Measurements from ENCODE around the gene HOXC6.

GRCh38 chr12:54021432-54022013 lies 6.7 kb upstream of the HOXC6 start:
- no peak for TF ChIP-seq CTCF (IDR thresholded peaks at IDR 0.05)
- TF ChIP-seq PRDM15 (CRISPR knock-in tag; IDR thresholded peaks at IDR 0.05): no peak
- no peak for TF ChIP-seq NFYB (CRISPR knock-in tag; conservative IDR thresholded peaks at IDR 0.05; ENCODE audit: low read depth)
- TF ChIP-seq, protein P1, sequence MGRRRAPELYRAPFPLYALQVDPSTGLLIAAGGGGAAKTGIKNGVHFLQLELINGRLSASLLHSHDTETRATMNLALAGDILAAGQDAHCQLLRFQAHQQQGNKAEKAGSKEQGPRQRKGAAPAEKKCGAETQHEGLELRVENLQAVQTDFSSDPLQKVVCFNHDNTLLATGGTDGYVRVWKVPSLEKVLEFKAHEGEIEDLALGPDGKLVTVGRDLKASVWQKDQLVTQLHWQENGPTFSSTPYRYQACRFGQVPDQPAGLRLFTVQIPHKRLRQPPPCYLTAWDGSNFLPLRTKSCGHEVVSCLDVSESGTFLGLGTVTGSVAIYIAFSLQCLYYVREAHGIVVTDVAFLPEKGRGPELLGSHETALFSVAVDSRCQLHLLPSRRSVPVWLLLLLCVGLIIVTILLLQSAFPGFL (CRISPR knock-in tag; IDR thresholded peaks at IDR 0.05; ENCODE audit: borderline replicate concordance): no peak
- TF ChIP-seq TEAD1 (CRISPR knock-in tag; IDR thresholded peaks at IDR 0.05): no peak
- no peak for TF ChIP-seq JUN (CRISPR knock-in tag; IDR thresholded peaks at IDR 0.05)
- no peak for TF ChIP-seq NR1H2 (CRISPR knock-in tag; IDR thresholded peaks at IDR 0.05)
- TF ChIP-seq KAT7 (CRISPR knock-in tag; IDR thresholded peaks at IDR 0.05; ENCODE audit: borderline replicate concordance): no peak
- TF ChIP-seq ZNF263 (CRISPR knock-in tag; IDR thresholded peaks at IDR 0.05; ENCODE audit: low read depth): no peak
- TF ChIP-seq CREB1 (CRISPR knock-in tag; IDR thresholded peaks at IDR 0.05): no peak
- TF ChIP-seq, protein P2, sequence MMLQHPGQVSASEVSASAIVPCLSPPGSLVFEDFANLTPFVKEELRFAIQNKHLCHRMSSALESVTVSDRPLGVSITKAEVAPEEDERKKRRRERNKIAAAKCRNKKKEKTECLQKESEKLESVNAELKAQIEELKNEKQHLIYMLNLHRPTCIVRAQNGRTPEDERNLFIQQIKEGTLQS (CRISPR knock-in tag; conservative IDR thresholded peaks at IDR 0.05): no peak
- TF ChIP-seq, protein P3, sequence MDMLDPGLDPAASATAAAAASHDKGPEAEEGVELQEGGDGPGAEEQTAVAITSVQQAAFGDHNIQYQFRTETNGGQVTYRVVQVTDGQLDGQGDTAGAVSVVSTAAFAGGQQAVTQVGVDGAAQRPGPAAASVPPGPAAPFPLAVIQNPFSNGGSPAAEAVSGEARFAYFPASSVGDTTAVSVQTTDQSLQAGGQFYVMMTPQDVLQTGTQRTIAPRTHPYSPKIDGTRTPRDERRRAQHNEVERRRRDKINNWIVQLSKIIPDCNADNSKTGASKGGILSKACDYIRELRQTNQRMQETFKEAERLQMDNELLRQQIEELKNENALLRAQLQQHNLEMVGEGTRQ (CRISPR knock-in tag; IDR thresholded peaks at IDR 0.05): no peak
- no peak for TF ChIP-seq ELF4 (CRISPR knock-in tag; IDR thresholded peaks at IDR 0.05; ENCODE audit: low read depth)
- TF ChIP-seq MLX (CRISPR knock-in tag; IDR thresholded peaks at IDR 0.05): no peak

Measured in WTC11 (cell line).